Lower leg skin (tissue), 3 donors: Measurements from ENCODE around the gene LRP1.

Experiments
- POLR2A ChIP-seq, 2 donors: fragments of 450-650 bp; IDR thresholded peaks; one replicate each; pipeline ENCODE4 v1.6.1; 2016 to 2017; ENCODE audit warnings: antibody characterized with exemption in 2 of 2, mild to moderate bottlenecking in 1 of 2, moderate library complexity in 1 of 2
- TF ChIP-seq, protein P1 (sequence below), 3 donors: fragments of 450-650 bp; IDR thresholded peaks; one replicate each; pipeline ENCODE4 v1.5.1; 2016; ENCODE audit warnings: antibody characterized with exemption in 3 of 3, mild to moderate bottlenecking in 3 of 3, moderate library complexity in 2 of 3

DNA sequence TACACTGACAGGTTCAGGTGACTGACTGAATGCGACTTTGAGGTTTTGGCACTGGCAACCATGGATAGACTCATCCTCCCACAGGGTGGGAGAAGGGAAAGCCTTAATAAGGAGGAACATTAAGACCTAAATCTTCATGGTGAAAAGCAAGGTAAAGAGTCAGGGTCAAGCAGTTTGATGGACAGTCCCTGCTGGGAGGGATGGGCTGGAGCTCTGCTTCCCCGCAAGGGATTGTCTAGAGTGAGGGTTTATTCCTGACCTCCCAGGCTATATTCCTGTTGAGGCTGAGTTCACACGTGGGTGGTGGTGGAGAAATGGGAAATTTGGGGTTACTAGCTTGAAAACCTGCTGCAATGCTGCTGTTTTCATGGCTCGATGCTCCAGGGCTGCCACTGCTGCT lies 132.1 kb downstream of the LRP1 start:
- TF ChIP-seq, protein P1, sequence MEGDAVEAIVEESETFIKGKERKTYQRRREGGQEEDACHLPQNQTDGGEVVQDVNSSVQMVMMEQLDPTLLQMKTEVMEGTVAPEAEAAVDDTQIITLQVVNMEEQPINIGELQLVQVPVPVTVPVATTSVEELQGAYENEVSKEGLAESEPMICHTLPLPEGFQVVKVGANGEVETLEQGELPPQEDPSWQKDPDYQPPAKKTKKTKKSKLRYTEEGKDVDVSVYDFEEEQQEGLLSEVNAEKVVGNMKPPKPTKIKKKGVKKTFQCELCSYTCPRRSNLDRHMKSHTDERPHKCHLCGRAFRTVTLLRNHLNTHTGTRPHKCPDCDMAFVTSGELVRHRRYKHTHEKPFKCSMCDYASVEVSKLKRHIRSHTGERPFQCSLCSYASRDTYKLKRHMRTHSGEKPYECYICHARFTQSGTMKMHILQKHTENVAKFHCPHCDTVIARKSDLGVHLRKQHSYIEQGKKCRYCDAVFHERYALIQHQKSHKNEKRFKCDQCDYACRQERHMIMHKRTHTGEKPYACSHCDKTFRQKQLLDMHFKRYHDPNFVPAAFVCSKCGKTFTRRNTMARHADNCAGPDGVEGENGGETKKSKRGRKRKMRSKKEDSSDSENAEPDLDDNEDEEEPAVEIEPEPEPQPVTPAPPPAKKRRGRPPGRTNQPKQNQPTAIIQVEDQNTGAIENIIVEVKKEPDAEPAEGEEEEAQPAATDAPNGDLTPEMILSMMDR (IDR thresholded peaks at IDR 0.05), result no peak
- TF ChIP-seq POLR2A (IDR thresholded peaks at IDR 0.05), result no peak
